HL-60 (cell line): ENCODE data around the gene CAMKK2.

Experiments used
- DNase-seq, 2 experiments: peaks; one replicate each; pipeline ENCODE4 v3.0.0-alpha.2; 2010 to 2020; ENCODE audit warnings: low read depth in 1 of 2, low spot score in 1 of 2
- H3K27ac ChIP-seq: fragments of 250-450 bp; sonication (Bioruptor Pico); replicated peaks from 2 replicates; pipeline ENCODE4 v1.5.1; 2020; ENCODE audit warnings: mild to moderate bottlenecking, moderate library complexity
- H3K27me3 ChIP-seq: fragments of 250-450 bp; sonication (Bioruptor Pico); 2 replicates; pipeline ENCODE4 v1.5.1; 2021; ENCODE audit warnings: mild to moderate bottlenecking, moderate library complexity; ENCODE audit not compliant: insufficient read depth, poor library complexity, severe bottlenecking
- H3K4me3 ChIP-seq: replicated peaks from 2 replicates; pipeline ENCODE4 v1.5.1; 2011; ENCODE audit warnings: mild to moderate bottlenecking, control low read depth, low read length; ENCODE audit not compliant: insufficient read depth
- CTCF ChIP-seq: IDR thresholded peaks from one replicate; pipeline ENCODE4 v1.5.1; 2011; ENCODE audit warnings: low read length, control low read depth, inconsistent platforms; ENCODE audit not compliant: insufficient read depth
- GABPA ChIP-seq: IDR thresholded peaks from 2 replicates; pipeline ENCODE4 v1.6.1; 2012; ENCODE audit warnings: low read depth
- POLR2AphosphoS5 ChIP-seq: IDR thresholded peaks from 2 replicates; pipeline ENCODE4 v1.6.1; 2012; ENCODE audit warnings: low read depth
- REST ChIP-seq: IDR thresholded peaks from 2 replicates; pipeline ENCODE4 v1.6.1; 2012; ENCODE audit warnings: low read depth; ENCODE audit not compliant: insufficient replicate concordance
- SPI1 ChIP-seq: IDR thresholded peaks from 2 replicates; pipeline ENCODE4 v1.6.1; 2012; ENCODE audit warnings: low read depth, mild to moderate bottlenecking, borderline replicate concordance

The CAMKK2 gene

DNA sequence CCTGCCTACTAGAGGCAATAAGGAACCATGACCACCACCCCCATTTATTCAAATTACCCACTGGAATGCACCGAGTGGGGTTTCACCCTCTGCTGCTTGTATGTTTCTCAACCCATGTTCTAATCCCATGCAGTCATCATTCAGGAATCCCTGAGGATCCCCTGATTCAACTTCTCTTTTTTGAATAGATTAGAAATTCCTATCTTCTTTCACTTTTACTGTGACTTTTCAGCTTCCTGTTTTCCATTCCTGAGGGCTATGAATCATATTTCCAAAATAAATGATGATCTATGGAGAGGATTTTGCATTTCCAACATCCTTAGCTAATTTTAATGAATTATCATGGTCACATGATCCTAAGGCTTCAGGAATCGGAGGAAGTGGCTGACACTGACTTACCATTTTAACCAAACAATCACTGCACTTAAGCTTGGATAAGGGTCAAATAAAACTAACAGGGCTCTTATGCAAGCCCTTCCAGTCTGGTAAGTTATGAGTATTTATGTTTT, 105.9 kb downstream of the CAMKK2 start:
- DNase-seq, result no peak
- H3K4me3 ChIP-seq, result no peak overlapping the region
- H3K27ac ChIP-seq, result no peak overlapping the region
- H3K27me3 ChIP-seq, result no peaks in the 10 kb centered on the region
- no peak for TF ChIP-seq SPI1
- no peak for TF ChIP-seq CTCF
- no peak for TF ChIP-seq POLR2AphosphoS5
- no peak for TF ChIP-seq REST
- no peak for TF ChIP-seq GABPA

DNA sequence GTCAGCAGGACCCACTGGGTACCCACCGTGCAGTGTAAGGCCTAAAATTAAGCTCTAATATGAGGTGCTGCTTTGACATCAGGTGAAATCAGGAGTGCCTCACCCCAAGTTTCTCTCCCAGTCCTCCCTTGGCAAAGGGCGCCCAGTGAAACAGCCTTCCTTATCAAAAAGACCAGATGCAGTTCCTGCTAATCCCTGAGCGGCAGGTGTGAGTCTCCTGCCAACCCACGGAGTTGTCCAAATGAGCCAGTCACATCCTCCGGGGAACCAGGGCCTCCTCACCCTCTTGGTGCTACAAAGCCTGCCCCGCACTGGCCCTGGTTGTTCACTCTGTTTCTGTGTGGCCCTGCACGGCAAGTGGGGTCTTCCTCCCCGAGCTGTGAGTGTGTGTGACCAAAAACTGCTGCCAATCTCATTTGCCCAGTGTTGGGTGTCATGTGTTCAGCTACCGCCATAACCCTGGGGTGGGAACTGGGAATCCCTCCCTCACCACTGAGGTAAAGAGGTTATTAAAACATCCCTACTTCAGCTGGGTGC, 106.8 kb downstream of the CAMKK2 start:
- no peak for TF ChIP-seq GABPA
- TF ChIP-seq CTCF, result no peak
- no peak for TF ChIP-seq REST
- TF ChIP-seq SPI1, result no peak
- no peak for TF ChIP-seq POLR2AphosphoS5
- Histone ChIP-seq H3K4me3 (no peak overlapping the region), H3K27me3 (no peaks in the 10 kb centered on the region), H3K27ac (no peak overlapping the region)
- DNase-seq, result no peak

DNA sequence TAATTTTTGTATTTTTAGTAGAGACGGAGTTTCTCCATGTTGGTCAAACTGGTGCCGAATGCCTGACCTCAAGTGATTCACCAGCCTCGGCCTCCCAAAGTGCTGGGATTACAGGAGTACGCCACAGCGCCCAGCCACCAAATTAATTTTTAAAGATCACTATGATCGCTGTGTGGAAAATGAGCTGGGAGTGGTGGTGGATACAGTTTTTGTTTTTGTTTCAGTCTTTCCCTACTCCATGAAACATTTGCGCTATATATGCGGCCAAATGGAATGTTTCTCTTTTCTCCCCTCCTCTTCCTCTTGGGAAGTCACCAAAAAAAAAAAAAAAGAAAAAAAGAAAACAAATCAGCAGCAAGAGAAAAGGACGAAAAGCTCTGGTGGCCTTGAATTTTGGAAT, 107.4 kb downstream of the CAMKK2 start:
- Histone ChIP-seq H3K27ac (no peak overlapping the region), H3K27me3 (no peaks in the 10 kb centered on the region), H3K4me3 (no peak overlapping the region)
- TF ChIP-seq SPI1, result no peak
- DNase-seq, result no peak

DNA sequence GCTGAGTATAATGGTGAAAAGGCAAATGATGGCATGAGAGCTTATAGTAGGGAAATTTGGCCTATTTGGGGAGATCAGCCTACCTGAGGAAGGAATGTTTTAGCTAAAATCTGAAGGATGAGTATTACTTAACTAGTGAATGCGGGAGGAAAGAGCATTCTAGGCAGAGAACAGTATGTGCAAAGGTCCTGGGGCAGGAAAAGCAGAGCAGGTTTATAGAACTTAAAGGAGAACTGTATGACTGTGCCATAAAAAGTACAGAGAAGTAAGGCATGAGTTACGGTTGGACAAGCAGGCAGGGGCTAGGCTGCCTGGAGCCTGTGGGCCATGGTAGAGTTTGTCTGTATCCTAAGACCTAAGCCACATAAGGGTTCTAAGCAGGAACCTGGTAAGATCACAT, 108.3 kb downstream of the CAMKK2 start:
- Histone ChIP-seq H3K4me3 (no peak overlapping the region), H3K27me3 (no peaks in the 10 kb centered on the region), H3K27ac (no peak overlapping the region)
- no peak for DNase-seq
- TF ChIP-seq SPI1 (no peak), CTCF (no peak), POLR2AphosphoS5 (no peak), REST (no peak), GABPA (no peak)
